ENCODE data around the gene DHH. TPM values are rescaled to one million over a fixed set of nuclear protein-coding genes. Genes with fewer than 3 reads are reported as not detected.

DHH gene
- total RNA-seq, 1 donor from 2014 or later, result not detected

DNA sequence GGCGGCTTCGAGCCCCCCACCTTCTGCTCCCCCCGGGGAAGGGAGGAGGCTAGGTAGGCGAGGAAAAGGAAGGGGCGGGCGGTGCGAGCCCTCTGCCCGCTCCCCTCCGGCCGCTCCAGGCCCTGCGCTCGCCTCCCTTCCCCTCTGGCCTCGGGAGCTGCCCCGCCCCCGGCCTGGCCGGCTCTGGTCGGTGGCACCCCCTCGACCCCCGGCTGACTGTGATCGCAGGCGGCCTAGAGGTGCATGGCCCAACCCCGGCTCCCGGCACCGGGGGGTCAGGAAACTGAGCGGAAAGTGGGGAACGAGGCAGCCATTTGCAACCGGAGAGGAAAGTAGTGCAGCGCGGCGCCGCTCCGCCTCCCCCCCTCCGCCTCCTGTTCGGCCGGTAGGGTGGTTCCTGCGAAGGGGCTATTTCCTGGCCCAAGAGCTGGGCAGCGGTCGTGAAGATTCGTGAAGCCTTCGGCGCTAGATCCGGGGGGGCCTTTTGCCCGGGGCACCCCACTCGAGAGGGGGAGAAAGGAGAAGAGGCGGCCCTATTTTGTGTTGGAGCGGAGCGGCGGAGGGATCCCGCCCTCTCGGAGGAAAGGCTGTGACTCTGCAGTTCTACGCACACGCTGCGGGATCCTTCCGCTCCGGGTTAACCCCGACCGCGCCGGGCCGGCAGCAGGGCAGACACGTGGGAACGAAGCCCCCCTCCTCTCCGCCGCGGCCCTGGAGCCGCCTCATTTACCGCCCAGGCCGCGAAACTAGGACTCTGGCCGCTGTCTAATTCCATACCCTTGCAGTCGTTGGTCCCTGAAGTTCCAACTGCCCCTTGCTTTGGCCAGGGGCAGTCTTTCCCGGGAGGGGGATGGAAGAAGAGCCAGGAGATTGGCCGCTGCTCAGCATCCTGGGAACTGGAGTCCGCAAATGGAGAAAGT lies 34.1 kb downstream of the DHH start, which contains the start of gene KMT2D:
TSS of gene KMT2D (minus strand) at position 558 of the 920 bp plus-strand sequence. CDS start 5,470 bp downstream, outside the sequence.
- peaks cover 1% of the 10 kb centered on the region for H3K36me3 ChIP-seq (ENCODE audit: control insufficient read depth, insufficient read depth, low read length)
- H3K4me3 ChIP-seq (ENCODE audit: low read depth, low read length), result peak within 1 kb of the TSS; percentile 86
- TF ChIP-seq, protein P1, sequence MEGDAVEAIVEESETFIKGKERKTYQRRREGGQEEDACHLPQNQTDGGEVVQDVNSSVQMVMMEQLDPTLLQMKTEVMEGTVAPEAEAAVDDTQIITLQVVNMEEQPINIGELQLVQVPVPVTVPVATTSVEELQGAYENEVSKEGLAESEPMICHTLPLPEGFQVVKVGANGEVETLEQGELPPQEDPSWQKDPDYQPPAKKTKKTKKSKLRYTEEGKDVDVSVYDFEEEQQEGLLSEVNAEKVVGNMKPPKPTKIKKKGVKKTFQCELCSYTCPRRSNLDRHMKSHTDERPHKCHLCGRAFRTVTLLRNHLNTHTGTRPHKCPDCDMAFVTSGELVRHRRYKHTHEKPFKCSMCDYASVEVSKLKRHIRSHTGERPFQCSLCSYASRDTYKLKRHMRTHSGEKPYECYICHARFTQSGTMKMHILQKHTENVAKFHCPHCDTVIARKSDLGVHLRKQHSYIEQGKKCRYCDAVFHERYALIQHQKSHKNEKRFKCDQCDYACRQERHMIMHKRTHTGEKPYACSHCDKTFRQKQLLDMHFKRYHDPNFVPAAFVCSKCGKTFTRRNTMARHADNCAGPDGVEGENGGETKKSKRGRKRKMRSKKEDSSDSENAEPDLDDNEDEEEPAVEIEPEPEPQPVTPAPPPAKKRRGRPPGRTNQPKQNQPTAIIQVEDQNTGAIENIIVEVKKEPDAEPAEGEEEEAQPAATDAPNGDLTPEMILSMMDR (IDR thresholded peaks at IDR 0.05; ENCODE audit: insufficient read depth, low read length, severe bottlenecking), result peak; percentile 36
- FAIRE-seq (no peak), DNase-seq (ENCODE audit: low read depth) (peak; percentile 74)
- H3K27me3 ChIP-seq (ENCODE audit: control insufficient read depth, insufficient read depth, low read length), result no peaks in the 10 kb centered on the region

DNA sequence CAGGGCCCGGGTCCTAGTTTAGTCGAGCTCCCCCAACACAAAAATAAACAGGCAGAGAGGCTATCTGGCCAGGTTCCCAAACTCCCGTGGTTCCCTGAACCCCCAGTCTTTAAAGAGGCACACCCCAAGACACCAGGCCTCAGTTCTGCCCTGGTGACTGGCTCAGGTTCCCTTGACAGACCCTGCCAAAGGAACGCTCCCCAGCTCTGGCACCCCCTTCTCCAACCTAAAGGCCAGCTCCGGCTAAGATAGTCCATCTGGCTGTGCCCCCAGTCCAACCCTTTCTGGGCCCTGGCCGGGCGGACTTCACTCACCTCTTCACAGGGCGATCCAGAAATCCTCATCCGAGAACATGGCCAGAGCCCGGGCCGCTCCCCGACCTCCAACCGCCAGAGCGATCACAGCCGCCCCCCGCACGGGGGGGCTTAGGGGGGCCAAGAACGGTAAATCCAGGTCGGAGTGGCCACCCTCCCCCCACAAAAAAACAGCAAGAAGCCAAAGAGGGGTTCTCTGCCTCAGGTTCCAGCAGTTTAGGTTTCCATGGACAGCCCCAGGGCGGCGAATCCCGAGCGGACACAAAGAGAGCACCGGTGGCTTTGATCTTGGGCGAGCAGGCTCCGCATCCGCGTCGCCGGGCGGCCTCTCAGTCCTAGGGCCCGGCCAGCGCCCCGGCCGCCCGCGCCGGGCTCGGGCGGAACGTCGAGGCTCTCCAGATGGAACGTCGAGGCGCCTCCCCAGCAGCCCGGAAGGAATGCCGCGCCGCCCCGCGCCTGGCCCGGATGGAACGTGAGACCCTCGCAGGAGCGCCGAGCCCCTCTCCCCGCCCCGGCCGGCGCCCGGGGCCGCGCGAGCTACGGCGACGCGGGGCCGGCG lies 35.1 kb downstream of the DHH start:
- DNase-seq (ENCODE audit: low read depth), result no peak
- no peak for FAIRE-seq

DNA sequence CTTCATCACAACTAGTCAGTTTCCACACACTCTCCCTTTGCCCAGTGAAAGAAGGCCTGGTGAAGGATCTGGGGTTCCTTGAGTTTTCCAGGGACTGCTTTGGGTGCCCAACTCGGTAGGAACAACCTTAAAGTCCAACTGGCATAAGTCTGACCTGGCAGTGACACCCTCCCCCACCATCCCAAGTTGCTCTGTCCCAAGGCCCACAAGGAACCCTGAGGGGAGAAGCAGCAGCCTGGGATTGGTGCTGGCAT lies 35.6 kb downstream of the DHH start:
- Histone ChIP-seq H3K27me3 (ENCODE audit: control insufficient read depth, insufficient read depth, low read length) (no peaks in the 10 kb centered on the region), H3K36me3 (ENCODE audit: control insufficient read depth, insufficient read depth, low read length) (peaks cover 12% of the 10 kb centered on the region), H3K4me3 (ENCODE audit: low read depth, low read length) (peak overlapping the region; percentile 86)
- TF ChIP-seq, protein P1 (IDR thresholded peaks at IDR 0.05; ENCODE audit: insufficient read depth, low read length, severe bottlenecking), result no peak
- no peak for DNase-seq (ENCODE audit: low read depth)
- FAIRE-seq, result no peak

More for the DNA sequence above, 35.1 kb downstream of the DHH start:
- TF ChIP-seq, protein P1 (IDR thresholded peaks at IDR 0.05; ENCODE audit: insufficient read depth, low read length, severe bottlenecking), result no peak
- peaks cover 6% of the 10 kb centered on the region for H3K36me3 ChIP-seq (ENCODE audit: control insufficient read depth, insufficient read depth, low read length)
- H3K27me3 ChIP-seq (ENCODE audit: control insufficient read depth, insufficient read depth, low read length), result no peaks in the 10 kb centered on the region
- peak overlapping the region; percentile 86 for H3K4me3 ChIP-seq (ENCODE audit: low read depth, low read length)

DNA sequence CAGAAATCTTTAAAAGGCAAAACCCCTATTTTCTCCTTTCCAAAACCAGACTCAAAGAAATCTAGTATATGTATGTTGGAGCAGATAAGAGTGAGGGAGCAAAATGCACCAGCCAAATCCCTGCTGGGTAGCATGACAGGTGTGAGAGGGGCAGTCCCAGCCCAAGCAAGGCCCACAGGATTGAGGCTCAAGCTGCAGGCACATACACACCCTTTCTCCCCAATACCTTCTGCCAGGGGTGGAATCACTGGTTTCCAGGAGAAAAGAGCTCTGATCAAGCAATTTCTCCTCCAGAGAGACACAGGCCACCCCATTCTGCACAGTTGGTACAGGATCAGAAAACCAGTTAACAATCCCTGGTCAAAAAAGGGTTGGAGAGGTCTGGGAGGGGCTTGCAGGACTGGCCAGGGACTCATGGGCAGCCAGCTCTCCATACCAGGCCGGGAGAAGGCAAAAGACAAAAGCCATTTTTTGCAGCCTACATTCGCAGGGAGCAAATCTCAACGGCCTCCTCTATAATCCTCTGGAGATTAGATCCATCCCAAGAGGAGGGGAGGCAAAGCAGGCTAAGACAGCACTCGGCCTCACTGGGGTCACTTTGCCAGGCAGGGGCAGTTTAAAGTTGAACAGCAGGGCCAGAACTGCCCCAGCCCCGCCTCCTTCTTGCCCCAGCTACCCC lies 36.1 kb downstream of the DHH start:
- no peak for DNase-seq (ENCODE audit: low read depth)
- Histone ChIP-seq H3K4me3 (ENCODE audit: low read depth, low read length) (peak overlapping the region; percentile 86), H3K27me3 (ENCODE audit: control insufficient read depth, insufficient read depth, low read length) (no peaks in the 10 kb centered on the region), H3K36me3 (ENCODE audit: control insufficient read depth, insufficient read depth, low read length) (peaks cover 16% of the 10 kb centered on the region)
- TF ChIP-seq, protein P1 (IDR thresholded peaks at IDR 0.05; ENCODE audit: insufficient read depth, low read length, severe bottlenecking), result no peak
- FAIRE-seq, result no peak

DNA sequence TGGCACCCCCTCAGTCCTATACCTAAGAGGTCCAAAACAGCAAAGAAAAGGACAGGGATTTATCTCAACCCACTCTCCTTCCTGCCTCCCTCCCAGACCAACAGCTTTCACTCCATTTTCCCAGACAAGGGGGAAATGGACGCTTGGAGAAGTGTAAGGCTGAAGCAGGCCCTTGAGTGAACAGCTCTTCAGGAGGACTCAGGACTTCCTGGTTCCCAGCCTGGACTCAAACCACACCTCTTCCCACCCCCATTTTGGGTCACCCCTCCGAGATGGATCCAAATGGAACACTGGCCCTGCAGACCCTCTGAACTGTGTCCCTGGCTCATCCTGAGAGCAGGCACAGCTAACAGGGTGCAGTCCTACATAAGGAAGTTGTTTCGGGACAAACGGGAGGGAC lies 36.7 kb downstream of the DHH start:
- no peaks in the 10 kb centered on the region for H3K27me3 ChIP-seq (ENCODE audit: control insufficient read depth, insufficient read depth, low read length)
- no peak for FAIRE-seq
- peaks cover 22% of the 10 kb centered on the region for H3K36me3 ChIP-seq (ENCODE audit: control insufficient read depth, insufficient read depth, low read length)
- H3K4me3 ChIP-seq (ENCODE audit: low read depth, low read length), result peak overlapping the region; percentile 86
- peak; percentile 16 for DNase-seq (ENCODE audit: low read depth)
- TF ChIP-seq, protein P1 (IDR thresholded peaks at IDR 0.05; ENCODE audit: insufficient read depth, low read length, severe bottlenecking), result no peak

Measured in bronchial epithelial cell (primary cell).